ENCODE data around the gene FBN3.

Gene FBN3

DNA sequence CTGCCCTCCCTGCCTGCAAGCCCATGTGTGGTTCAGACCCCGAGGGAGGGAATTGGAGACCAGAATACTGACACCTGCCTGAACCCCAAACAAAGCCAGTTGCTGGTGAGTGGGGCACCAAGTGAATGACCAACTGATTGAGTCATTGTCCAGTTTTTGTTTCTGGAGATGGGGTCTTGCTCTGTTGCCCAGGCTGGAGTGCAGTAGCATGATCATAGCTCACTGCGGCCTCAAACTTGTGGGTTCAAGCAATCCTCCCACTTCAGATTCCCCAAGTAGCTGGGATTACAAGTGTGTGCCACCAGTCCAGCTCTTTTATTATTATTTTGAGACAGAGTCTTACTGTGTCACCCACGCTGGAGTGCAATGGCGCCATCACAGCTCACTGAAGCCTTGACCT is 92.9 kb downstream of the FBN3 start:
- no peak for DNase-seq (ENCODE audit: extremely low spot score)
- POLR2A ChIA-PET: no interaction called here
- TF ChIP-seq, protein P1, sequence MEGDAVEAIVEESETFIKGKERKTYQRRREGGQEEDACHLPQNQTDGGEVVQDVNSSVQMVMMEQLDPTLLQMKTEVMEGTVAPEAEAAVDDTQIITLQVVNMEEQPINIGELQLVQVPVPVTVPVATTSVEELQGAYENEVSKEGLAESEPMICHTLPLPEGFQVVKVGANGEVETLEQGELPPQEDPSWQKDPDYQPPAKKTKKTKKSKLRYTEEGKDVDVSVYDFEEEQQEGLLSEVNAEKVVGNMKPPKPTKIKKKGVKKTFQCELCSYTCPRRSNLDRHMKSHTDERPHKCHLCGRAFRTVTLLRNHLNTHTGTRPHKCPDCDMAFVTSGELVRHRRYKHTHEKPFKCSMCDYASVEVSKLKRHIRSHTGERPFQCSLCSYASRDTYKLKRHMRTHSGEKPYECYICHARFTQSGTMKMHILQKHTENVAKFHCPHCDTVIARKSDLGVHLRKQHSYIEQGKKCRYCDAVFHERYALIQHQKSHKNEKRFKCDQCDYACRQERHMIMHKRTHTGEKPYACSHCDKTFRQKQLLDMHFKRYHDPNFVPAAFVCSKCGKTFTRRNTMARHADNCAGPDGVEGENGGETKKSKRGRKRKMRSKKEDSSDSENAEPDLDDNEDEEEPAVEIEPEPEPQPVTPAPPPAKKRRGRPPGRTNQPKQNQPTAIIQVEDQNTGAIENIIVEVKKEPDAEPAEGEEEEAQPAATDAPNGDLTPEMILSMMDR (IDR thresholded peaks at IDR 0.05; ENCODE audit: control extremely low read depth, extremely low read depth, low read depth, missing control alignments): no peak
- CTCF ChIA-PET: interaction anchor here (1.7 kb wide), 1 partner anchor 13 kb away, joined by 4 read pairs; no protein-coding TSS in a partner anchor

DNA sequence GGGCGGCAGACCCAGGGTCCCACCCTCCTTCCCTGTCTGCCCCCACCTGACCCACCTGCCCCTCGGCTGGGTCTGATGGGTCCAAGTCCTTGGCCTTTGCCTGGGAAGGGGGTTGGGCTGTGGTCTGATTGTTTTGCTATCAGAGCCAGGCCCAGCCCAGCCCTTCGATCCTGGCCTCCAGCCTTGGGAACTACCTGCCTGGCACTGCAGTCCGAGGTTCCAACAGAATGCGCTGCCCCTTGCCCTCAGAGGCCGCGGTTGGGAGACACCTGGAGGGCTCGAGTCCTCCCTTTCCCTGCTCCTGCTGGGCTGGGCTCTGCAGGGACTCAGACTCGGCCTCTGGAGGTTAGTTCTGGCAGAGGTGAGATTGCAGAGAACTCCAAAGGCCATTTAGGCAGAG is 95.2 kb downstream of the FBN3 start:
- POLR2A ChIA-PET: no interaction called here
- CTCF ChIA-PET: no interaction called here
- TF ChIP-seq, protein P1 (IDR thresholded peaks at IDR 0.05; ENCODE audit: control extremely low read depth, extremely low read depth, low read depth, missing control alignments): no peak
- no peak for DNase-seq (ENCODE audit: extremely low spot score)

DNA sequence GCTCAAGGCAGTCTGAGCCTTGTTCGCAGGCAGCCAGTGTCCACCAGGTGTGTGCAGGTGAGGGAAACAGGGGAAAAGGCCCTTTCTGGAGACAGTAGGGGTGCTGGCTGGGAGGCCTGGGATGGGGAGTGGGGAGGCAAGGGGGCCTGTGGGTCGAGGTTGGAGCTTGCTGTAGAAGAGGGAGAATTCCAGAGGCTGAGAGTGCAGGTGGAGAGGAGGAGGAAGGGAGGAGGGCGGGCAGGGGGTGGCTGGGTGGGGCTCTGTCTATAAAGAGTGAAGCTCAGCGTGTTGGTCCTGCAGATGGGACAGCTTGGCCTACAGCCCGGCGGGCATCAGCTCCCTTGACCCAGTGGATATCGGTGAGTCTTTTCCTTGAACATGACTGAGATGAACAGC is 96.9 kb downstream of the FBN3 start, which contains the start of gene CCL25:
CCL25 (plus strand) TSS at position 297 of the 396 bp plus-strand sequence. CDS start 290 bp downstream, outside the sequence.
- ChIA-PET POLR2A (no interaction called here), CTCF (interaction anchor here (2.4 kb wide), 1 partner anchor 108 kb away, joined by 7 read pairs; the partner anchor contains the start of gene TIMM44)
- TF ChIP-seq, protein P1 (IDR thresholded peaks at IDR 0.05; ENCODE audit: control extremely low read depth, extremely low read depth, low read depth, missing control alignments): no peak
- DNase-seq (ENCODE audit: extremely low spot score): no peak

DNA sequence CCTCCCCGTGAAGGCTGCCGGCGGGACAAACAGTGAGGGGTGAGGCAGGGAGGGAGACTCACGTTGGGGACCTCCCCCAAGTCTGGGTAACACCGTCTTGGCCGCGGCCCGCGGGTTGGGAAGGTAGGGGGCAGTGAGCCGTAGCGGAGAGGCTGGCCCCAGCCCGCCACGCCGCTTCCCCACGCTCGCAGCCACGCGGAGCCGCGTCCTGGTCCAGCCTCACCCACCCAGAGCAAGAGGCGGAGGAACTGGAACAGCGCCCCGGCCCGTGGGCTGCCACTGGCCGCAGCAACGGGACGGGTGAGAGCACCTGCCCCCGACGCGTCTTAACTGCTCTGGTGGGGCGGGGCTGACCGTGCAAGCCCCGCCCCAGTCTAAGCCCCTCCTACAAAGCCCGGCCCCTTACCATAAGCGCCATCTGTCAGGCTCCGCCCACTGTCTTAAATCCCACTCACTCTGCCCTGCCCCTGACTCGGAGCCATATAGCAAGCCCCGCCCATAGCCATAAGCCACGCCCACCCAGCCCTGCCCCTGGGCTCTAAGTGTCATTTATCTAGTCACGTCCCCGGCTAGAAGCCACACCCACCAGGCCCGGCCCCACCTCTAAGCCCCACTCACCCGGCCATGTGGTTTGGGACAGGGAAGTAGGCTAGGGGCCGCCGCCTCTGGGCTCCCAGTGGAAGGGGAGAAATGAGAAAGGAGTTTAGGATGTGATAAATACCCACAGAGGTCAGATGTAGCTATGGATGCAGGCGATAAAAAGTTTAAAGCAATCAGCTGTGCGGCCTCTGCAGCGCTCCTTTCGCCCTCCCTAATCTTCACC is 98.9 kb downstream of the FBN3 start:
- peak; percentile 99 for DNase-seq (ENCODE audit: extremely low spot score)
- ChIA-PET POLR2A (no interaction called here), CTCF (interaction anchor here (2.4 kb wide), 1 partner anchor 107 kb away, joined by 7 read pairs; the partner anchor contains the start of gene TIMM44)
- TF ChIP-seq, protein P1 (IDR thresholded peaks at IDR 0.05; ENCODE audit: control extremely low read depth, extremely low read depth, low read depth, missing control alignments): no peak

DNA sequence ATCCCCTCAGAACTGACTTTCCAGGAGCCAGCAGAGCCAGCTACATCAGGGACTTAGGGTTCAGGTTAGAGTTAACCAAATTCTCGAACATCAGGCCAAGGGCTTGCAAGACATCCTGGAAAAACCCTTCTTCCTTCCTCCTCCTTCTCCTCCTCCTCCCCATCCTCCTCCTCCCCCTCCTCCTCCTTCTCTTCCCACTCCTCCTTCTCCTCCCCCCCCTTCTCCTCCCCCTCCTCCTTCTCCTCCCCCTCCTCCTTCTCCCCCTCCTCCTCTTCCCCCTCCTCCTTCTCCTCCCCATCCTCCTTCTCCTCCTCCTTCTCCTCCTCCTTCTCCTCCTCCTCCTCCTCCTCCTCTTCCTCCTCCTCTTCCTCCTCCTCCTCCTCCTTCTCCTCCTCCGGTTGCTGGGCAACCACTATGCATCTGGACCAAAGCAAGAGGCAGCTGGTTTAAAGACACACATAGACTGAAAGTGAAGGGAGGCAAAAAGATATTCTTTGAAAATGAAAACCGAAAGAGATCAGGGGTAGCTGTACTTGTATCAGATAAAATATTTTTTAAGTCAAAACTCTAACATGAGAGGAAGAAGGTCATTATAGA is 102.7 kb downstream of the FBN3 start:
- TF ChIP-seq, protein P1 (IDR thresholded peaks at IDR 0.05; ENCODE audit: control extremely low read depth, extremely low read depth, low read depth, missing control alignments): no peak
- CTCF ChIA-PET: no interaction called here
- POLR2A ChIA-PET: no interaction called here
- DNase-seq (ENCODE audit: extremely low spot score): no peak

DNA sequence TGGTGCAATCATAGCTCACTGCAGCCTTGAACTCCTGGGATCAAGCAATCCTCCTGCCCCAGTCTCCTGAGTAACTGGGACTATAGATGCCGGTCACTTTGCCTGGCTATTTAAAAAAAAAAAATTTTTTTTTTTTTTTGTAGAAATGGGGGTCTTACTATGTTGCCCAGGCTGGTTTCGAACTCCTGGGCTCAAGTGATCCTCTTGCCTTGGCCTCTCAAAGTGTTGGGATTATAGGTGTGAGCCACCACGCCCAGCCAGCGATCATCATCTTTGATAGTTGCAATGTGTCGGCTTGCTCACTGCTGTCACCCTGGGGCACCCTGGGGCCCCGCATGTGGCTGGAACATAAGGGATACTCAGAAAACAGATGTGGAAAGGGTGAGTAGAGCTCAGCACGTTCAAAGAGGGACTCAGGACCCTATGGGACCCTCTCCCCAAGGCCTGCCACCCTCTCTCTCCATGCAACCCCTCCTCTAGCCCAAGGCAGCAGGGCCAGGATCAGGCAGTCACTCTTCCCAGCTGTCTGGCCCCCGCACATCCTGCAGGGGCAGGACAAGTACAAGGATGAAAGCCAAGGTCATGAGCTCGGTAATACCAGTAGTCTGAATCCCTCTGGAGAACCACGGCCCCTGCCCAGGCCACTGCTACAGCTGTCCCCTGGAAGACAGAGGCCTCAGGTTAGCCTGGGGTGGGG is 103.4 kb downstream of the FBN3 start:
- ChIA-PET CTCF (no interaction called here), POLR2A (no interaction called here)
- no peak for DNase-seq (ENCODE audit: extremely low spot score)
- TF ChIP-seq, protein P1 (IDR thresholded peaks at IDR 0.05; ENCODE audit: control extremely low read depth, extremely low read depth, low read depth, missing control alignments): no peak

Measured in GM10248 (cell line).